Transverse colon (tissue), 4 donors: Measurements from ENCODE around the gene GATB. TPM values are rescaled to one million over a fixed set of nuclear protein-coding genes. Genes with fewer than 3 reads are reported as not detected.

Experiments used
- DNase-seq: peaks from one replicate; pipeline ENCODE4 v3.0.0-alpha.2; 2019
- H3K27ac ChIP-seq, 4 donors: fragments of 200-600 bp; sonication (generic); 2 replicates each; pipeline ENCODE4 v1.5.1; 2016 to 2018; ENCODE audit warnings: inconsistent platforms in 4 of 4
- H3K27me3 ChIP-seq: fragments of 200-600 bp; sonication (generic); 2 replicates; pipeline ENCODE4 v1.5.1; 2017; ENCODE audit warnings: inconsistent platforms
- H3K36me3 ChIP-seq, 4 donors: fragments of 200-600 bp; sonication (generic); 2 replicates each; pipeline ENCODE4 v1.5.1; 2017 to 2019; ENCODE audit warnings: inconsistent platforms in 4 of 4
- H3K4me1 ChIP-seq, 4 donors: fragments of 200-600 bp; sonication (generic); 2 replicates each; pipeline ENCODE4 v1.5.1; 2017 to 2020; ENCODE audit warnings: inconsistent platforms in 4 of 4
- H3K4me3 ChIP-seq, 4 donors: fragments of 200-600 bp; sonication (generic); 1 replicate in 1 of 4; 2 replicates in 3 of 4; pipeline versions ENCODE4 v1.5.1 to v1.6.1; 2017 to 2019; ENCODE audit warnings: inconsistent platforms in 4 of 4
- H3K9me3 ChIP-seq, 2 donors: fragments of 200-600 bp; sonication (generic); 2 replicates each; pipeline ENCODE4 v1.5.1; 2017 to 2019; ENCODE audit warnings: inconsistent platforms in 2 of 2
- CTCF ChIP-seq, 5 experiments: fragments of 200-600 bp in 3 of 5; fragments of 450-650 bp in 2 of 5; sonication (generic) in 3 of 5; IDR thresholded peaks; 1 replicate in 2 of 5; 2 replicates in 3 of 5; pipeline ENCODE4 v1.5.1; 2016 to 2017; ENCODE audit warnings: antibody characterized with exemption in 5 of 5, inconsistent platforms in 3 of 5, mild to moderate bottlenecking in 2 of 5, moderate library complexity in 1 of 5
- EP300 ChIP-seq: sonication (generic); formaldehyde crosslinking; IDR thresholded peaks from one replicate; pipeline ENCODE4 v1.6.1; 2017; ENCODE audit warnings: antibody characterized with exemption, low read depth
- POLR2A ChIP-seq: fragments of 450-650 bp; IDR thresholded peaks from one replicate; pipeline ENCODE4 v1.6.1; 2016; ENCODE audit warnings: antibody characterized with exemption, mild to moderate bottlenecking, moderate library complexity
- POLR2AphosphoS5 ChIP-seq, 3 donors: sonication (generic); formaldehyde crosslinking; IDR thresholded peaks; one replicate each; pipeline ENCODE4 v1.6.1; 2016; ENCODE audit warnings: antibody characterized with exemption in 3 of 3
- WGBS, 2 donors: methylation state at CpG; one replicate each; pipeline ENCODE4 v1.1.5; 2018; ENCODE audit warnings: low coverage in 1 of 2; 5-methylcytosine and 5-hydroxymethylcytosine counted together
- in situ Hi-C, 4 donors: fragments of 200-750 bp; cut with MboI; loops; one replicate each; pipeline versions ENCODE4 v1.15.0 to v1.15.1; 2017; ENCODE audit warnings: low sequenced_read_pairs in 3 of 4, low pct_ligation_motif_present in 1 of 4, low pct_unique_long_range_greater_than_20kb in 1 of 4
- intact Hi-C: fragments of 100-400 bp; cut with DNase I; formaldehyde crosslinking; loops from one replicate; pipeline ENCODE4 v1.15.1; 2023; ENCODE audit warnings: low total_unique reads
- total RNA-seq, 4 donors: library from RNA; depleted of rRNA; stranded (reverse); fragments of >200 nt; gene quantifications; one replicate each; pipeline ENCODE4 v1.1.0, GENCODE V29; 2016

GATB gene
- total RNA-seq, 4 donors from 2014 or later = 22.5 to 111 (median 27.3) TPM

GRCh38 chr4:151782296-151782695 lies 21.5 kb upstream of the GATB start:
- 75 to 90% methylated on average over 1 of the region's 1 CpG for WGBS, 2 donors
- Histone ChIP-seq H3K9me3 (no peaks in the 10 kb centered on the region), H3K4me3 (no peak overlapping the region), H3K4me1 (no peaks in the 10 kb centered on the region), H3K27me3 (no peaks in the 10 kb centered on the region), H3K36me3 (no peaks in the 10 kb centered on the region), H3K27ac (no peak overlapping the region)
- no peak for TF ChIP-seq POLR2A
- intact Hi-C loops (no loop called here), in situ Hi-C loops (no loop called here)
- DNase-seq = no peak

- DNase-seq = no peak
- Histone ChIP-seq H3K4me1 (no peaks in the 10 kb centered on the region), H3K27ac (no peak overlapping the region), H3K9me3 (no peaks in the 10 kb centered on the region), H3K27me3 (no peaks in the 10 kb centered on the region), H3K36me3 (no peaks in the 10 kb centered on the region), H3K4me3 (no peak overlapping the region)
- 84 to 88% methylated on average over 4 to 5 of the region's 5 CpGs for WGBS, 2 donors
- TF ChIP-seq CTCF (IDR thresholded peaks at IDR 0.05) (no peak), POLR2AphosphoS5 (IDR thresholded peaks at IDR 0.05) (no peak), POLR2A (no peak), EP300 (no peak)
- intact Hi-C loops = no loop called here
- in situ Hi-C loops = no loop called here
These were observed 20.2 kb upstream of the GATB start for GRCh38 chr4:151781026-151781425.

GRCh38 chr4:151777471-151777870 lies 16.7 kb upstream of the GATB start:
- Histone ChIP-seq H3K4me1 (no peaks in the 10 kb centered on the region), H3K4me3 (no peak overlapping the region), H3K9me3 (peaks cover 10 to 13% of the 10 kb centered on the region in 2 donors), H3K36me3 (no peaks in the 10 kb centered on the region), H3K27me3 (no peaks in the 10 kb centered on the region), H3K27ac (no peak overlapping the region)
- no peak for DNase-seq
- 68 to 100% methylated on average over 1 of the region's 1 CpG for WGBS, 2 donors
- TF ChIP-seq EP300 (no peak), POLR2AphosphoS5 (IDR thresholded peaks at IDR 0.05) (no peak), CTCF (IDR thresholded peaks at IDR 0.05) (no peak), POLR2A (no peak)
- intact Hi-C loops (no loop called here), in situ Hi-C loops (no loop called here)

- intact Hi-C loops = no loop called here
These were observed 13.5 kb upstream of the GATB start for GRCh38 chr4:151774324-151774723.

More at GRCh38 chr4:151774324-151774723, 13.5 kb upstream of the GATB start:
- TF ChIP-seq POLR2AphosphoS5 (IDR thresholded peaks at IDR 0.05) (no peak), CTCF (IDR thresholded peaks at IDR 0.05) (no peak), POLR2A (no peak), EP300 (no peak)
- H3K27ac ChIP-seq = no peak overlapping the region
- no peaks in the 10 kb centered on the region for H3K4me1 ChIP-seq
- H3K9me3 ChIP-seq = peaks cover 10 to 13% of the 10 kb centered on the region in 2 donors
- no peaks in the 10 kb centered on the region for H3K27me3 ChIP-seq
- in situ Hi-C loops = loop anchor here in 1 of 4 donors (25.0 kb wide), 1 partner anchor 687 kb away; the partner anchor contains the start of gene RPS3A
- H3K36me3 ChIP-seq = no peaks in the 10 kb centered on the region
- no peak overlapping the region for H3K4me3 ChIP-seq
- no peak for DNase-seq
